HG03280 (cell line): Measurements from ENCODE around the gene ZNF708.
"Not testable (repeated sequence)": the region's sequence is repeated elsewhere in the genome, so short reads cannot be mapped to it uniquely, and the experiment has no call there.

Experiments
- ATAC-seq: cut with Tn5 transposase; IDR thresholded peaks from one replicate; pipeline ENCODE4 v1.9.1; 2021; ENCODE audit warnings: mild to moderate bottlenecking, moderate library complexity; ENCODE audit not compliant: unreplicated experiment

The ZNF708 gene

DNA sequence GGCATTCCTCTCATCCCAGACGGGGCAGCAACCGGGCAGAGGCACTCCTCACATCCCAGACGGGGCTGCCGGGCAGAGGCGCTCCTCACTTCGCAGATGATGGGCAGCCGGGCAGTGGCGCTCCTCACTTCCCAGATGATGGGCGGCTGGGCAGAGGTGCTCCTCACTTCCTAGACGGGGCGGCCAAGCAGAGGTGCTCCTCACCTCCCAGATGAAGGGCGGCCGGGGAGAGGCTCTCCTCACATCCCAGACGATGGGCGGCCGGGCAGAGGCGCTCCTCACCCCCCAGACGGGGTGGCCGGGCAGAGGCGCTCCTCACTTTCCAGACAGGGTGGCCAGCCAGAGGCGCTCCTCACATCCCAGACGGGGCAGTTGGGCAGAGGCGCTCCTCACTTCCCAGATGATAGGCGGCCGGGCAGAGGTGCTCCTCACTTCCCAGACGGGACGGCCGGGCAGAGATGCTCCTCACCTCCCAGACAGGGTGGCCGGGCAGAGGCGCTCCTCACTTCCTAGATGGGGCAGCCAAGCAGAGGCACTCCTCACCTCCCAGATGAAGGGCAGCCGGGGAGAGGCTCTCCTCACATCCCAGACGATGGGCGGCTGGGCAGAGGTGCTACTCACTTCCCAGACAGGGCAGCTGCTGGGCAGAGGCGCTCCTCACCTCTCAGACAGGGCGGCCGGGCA lies 68.9 kb downstream of the ZNF708 start:
- ATAC-seq = no peak

DNA sequence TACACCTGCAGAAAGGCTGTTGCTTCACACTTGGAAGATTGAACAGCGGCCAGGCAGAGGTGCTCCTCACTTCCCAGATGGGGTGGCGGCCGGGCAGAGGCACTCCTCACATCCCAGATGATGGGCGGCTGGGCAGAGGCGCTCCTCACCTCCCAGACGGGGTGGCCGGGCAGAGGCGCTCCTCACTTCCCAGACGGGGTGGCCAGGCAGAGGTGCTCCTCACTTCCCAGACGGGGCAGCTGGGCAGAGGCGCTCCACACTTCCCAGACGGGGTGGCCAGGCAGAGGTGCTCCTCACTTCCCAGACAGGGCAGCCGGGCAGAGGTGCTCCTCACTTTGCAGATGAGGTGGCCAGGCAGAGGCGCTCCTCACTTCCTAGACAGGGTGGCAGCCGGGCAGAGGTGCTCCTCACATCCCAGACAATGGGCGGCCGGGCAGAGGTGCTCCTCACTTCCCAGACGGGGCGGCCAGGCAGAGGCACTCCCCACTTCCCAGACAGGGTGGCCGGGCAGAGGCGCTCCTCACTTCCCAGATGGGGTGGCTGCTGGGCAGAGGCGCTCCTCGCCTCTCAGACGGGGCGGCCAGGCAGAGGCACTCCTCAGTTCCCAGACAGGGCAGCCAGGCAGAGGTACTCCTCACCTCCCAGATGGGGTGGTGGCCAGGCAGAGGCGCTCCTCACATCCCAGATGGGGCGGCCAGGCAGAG lies 69.6 kb downstream of the ZNF708 start:
- not testable (repeated sequence) for ATAC-seq

DNA sequence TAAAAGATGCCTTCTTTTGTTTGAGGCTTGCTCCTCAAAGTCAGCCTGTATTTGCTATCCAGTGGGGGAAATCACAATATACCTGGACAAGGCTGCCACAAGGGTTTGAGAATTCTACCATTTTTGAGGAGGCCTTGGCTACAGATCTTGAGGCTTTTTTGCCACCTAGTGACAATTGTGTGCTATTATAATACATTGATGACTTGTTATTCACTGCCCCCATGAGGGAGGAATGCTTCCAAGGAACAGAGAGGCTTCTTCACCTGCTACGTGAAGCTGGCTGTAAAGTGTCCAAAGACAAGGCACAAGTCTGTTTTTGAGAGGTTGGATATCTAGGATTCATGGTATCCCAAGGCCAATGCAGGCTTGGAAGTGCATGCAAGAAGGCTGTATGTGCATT lies 72.5 kb downstream of the ZNF708 start:
- no peak for ATAC-seq
